Gastrocnemius medialis (tissue), 4 donors: ENCODE data around the gene EFHD2.

Experiments
- CTCF ChIP-seq, 5 experiments: fragments of 450-650 bp in 3 of 5; fragments of 200-600 bp in 2 of 5; sonication (generic) in 2 of 5; IDR thresholded peaks in 4 of 5; conservative IDR thresholded peaks in 1 of 5; 1 replicate in 4 of 5; 2 replicates in 1 of 5; pipeline ENCODE4 v1.5.1; 2016 to 2019; ENCODE audit warnings: antibody characterized with exemption in 5 of 5, mild to moderate bottlenecking in 3 of 5, moderate library complexity in 3 of 5
- POLR2A ChIP-seq, 2 donors: fragments of 450-650 bp; IDR thresholded peaks; one replicate each; pipeline ENCODE4 v1.6.1; 2017; ENCODE audit warnings: antibody characterized with exemption in 2 of 2, mild to moderate bottlenecking in 2 of 2, moderate library complexity in 2 of 2

GRCh38 chr1:15412175-15412800 is 2.6 kb downstream of the EFHD2 start:
- TF ChIP-seq CTCF (IDR thresholded peaks at IDR 0.05 in 4 of 5, conservative IDR thresholded peaks at IDR 0.05 in 1 of 5) = no peak
- TF ChIP-seq POLR2A (IDR thresholded peaks at IDR 0.05) = no peak
